Activated CD4-positive, alpha-beta T cell treated with anti-CD3 and anti-CD28 coated beads, Interleukin-2, amount 50 U/mL, for 1 hour (primary cell): Measurements from ENCODE around the gene HDC.

Experiments
- DNase-seq: peaks from one replicate; pipeline ENCODE4 v3.0.0-alpha.2; 2020

The HDC gene

GRCh38 chr15:50265620-50266019 is at the start of gene HDC:
TSS of gene HDC (minus strand) at chr15:50265726. CDS start at chr15:50265623, 103 bp downstream.
- DNase-seq = no peak

- no peak for DNase-seq
Measured at GRCh38 chr15:50312636-50313035, 47.1 kb upstream of the HDC start.

GRCh38 chr15:50307799-50308198 is 42.3 kb upstream of the HDC start:
- DNase-seq = no peak

GRCh38 chr15:50304836-50305235 is 39.3 kb upstream of the HDC start:
- DNase-seq = no peak

- DNase-seq = no peak
Measured at GRCh38 chr15:50302581-50302980, 37.1 kb upstream of the HDC start.

GRCh38 chr15:50298340-50298739 is 32.8 kb upstream of the HDC start:
- DNase-seq = no peak

GRCh38 chr15:50295966-50296365 is 30.4 kb upstream of the HDC start:
- no peak for DNase-seq

GRCh38 chr15:50289749-50290148 is 24.2 kb upstream of the HDC start:
- no peak for DNase-seq

GRCh38 chr15:50287324-50288116 is 22.0 kb upstream of the HDC start:
- no peak for DNase-seq

- no peak for DNase-seq
Measured at GRCh38 chr15:50281427-50281826, 15.9 kb upstream of the HDC start.

GRCh38 chr15:50280271-50280670 is 14.7 kb upstream of the HDC start:
- no peak for DNase-seq

- DNase-seq = no peak
Measured at GRCh38 chr15:50278496-50278895, 13.0 kb upstream of the HDC start.

- no peak for DNase-seq
Measured at GRCh38 chr15:50277370-50277769, 11.8 kb upstream of the HDC start.

- no peak for DNase-seq
Measured at GRCh38 chr15:50275908-50276307, 10.4 kb upstream of the HDC start.

- no peak for DNase-seq
Measured at GRCh38 chr15:50275091-50275490, 9.6 kb upstream of the HDC start.

GRCh38 chr15:50267577-50267976 is 2.1 kb upstream of the HDC start:
- no peak for DNase-seq

GRCh38 chr15:50262533-50262932 is 3.0 kb downstream of the HDC start:
- DNase-seq = no peak

- DNase-seq = no peak
Measured at GRCh38 chr15:50261981-50262380, 3.5 kb downstream of the HDC start.

GRCh38 chr15:50260969-50261496 is 4.5 kb downstream of the HDC start:
- DNase-seq = no peak

- no peak for DNase-seq
Measured at GRCh38 chr15:50259276-50259675, 6.2 kb downstream of the HDC start.

- DNase-seq = no peak
Measured at GRCh38 chr15:50257924-50258323, 7.6 kb downstream of the HDC start.

GRCh38 chr15:50257332-50257731 is 8.2 kb downstream of the HDC start:
- DNase-seq = no peak

GRCh38 chr15:50256188-50257041 is 9.1 kb downstream of the HDC start:
- no peak for DNase-seq

GRCh38 chr15:50252556-50252955 is 13.0 kb downstream of the HDC start:
- DNase-seq = no peak
